RWPE1 (cell line): Measurements from ENCODE around the gene CST7.

Experiments
- CTCF ChIA-PET: fragments of 350-600 bp; sonication (Branson Sonifier 250); formaldehyde crosslinking; extraction: SDS; loops from one replicate; lab custom pipeline; 2021; lab: Yijun Ruan, JAX
- POLR2A ChIA-PET: fragments of 400-600 bp; formaldehyde crosslinking; extraction: SDS; loops from one replicate; lab custom pipeline; 2020; ENCODE audit warnings: antibody characterized with exemption; ENCODE audit not compliant: low non-redundant PET; lab: Yijun Ruan, JAX
- DNase-seq: peaks from one replicate; pipeline ENCODE4 v3.0.0; 2012; ENCODE audit warnings: low spot score
- H3K27ac ChIP-seq: fragments of 450-650 bp; 2 replicates; pipeline ENCODE4 v1.5.1; 2017
- CTCF ChIP-seq: fragments of 450-650 bp; conservative IDR thresholded peaks from 2 replicates; pipeline ENCODE4 v1.5.1; 2017; ENCODE audit warnings: low read depth, mild to moderate bottlenecking

CST7 gene, protein sequence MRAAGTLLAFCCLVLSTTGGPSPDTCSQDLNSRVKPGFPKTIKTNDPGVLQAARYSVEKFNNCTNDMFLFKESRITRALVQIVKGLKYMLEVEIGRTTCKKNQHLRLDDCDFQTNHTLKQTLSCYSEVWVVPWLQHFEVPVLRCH

DNA sequence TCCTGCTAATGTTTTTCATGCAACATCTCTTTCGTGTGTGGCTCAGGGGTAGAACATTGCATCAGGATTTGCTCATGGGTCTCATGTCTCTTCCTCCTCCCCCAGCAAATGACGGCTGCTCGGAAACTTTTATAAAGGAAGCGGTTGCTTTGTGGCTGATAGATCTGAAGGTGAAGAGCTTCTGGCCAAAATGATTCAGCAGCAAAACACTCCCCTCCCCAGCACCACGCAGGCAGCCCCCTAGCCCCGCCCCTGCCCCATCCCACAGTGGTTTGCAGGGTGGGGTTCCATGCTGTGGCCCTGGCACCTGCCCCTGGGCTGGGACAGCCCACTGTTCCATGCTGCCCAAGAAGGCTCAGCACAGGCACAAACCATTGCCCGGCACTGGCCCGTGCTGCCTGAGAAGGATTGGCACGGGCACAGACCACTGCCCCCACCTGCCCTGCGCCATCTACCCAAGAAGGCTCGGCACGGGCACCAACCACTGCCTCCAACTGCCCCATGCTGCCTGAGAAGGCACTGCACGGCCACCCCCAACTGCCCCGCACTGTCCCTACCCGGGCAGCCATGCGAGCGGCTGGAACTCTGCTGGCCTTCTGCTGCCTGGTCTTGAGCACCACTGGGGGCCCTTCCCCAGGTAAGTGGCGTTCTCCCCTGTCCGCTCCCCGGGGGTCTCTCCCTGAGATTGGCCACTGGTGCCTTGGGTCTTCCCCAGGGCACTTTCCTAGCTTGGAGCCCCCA, at the start of gene CST7:
Gene CST7 (plus strand): TSS at position 331 of the 741 bp plus-strand sequence. CDS start 237 bp downstream, at position 568.
- no peak for DNase-seq
- no peak within 1 kb of the TSS for H3K27ac ChIP-seq
- ChIA-PET CTCF (no interaction called here), POLR2A (no interaction called here)
- TF ChIP-seq CTCF, result no peak

DNA sequence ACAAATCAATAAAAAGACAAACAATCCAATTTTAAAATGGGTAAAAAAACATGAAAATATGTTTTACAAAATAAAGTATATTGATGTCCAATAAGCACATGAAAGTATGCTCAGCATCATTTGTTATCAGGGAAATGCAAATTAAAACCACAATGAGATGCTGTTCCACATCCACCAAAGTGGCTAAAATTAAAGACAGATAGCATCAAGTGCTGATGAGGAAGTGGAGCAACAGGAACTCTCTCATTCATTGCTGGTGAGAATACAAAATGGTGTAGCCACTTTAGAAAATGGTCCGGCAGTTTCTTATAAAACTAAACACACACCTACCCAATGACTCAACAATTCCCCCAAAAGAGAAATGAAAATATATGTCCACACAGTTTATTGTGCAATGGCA, 42.3 kb upstream of the CST7 start:
- ChIA-PET POLR2A (no interaction called here), CTCF (no interaction called here)
- DNase-seq, result no peak
- no peak for TF ChIP-seq CTCF
- H3K27ac ChIP-seq, result no peak overlapping the region

- POLR2A ChIA-PET, result no interaction called here
- DNase-seq, result no peak
- CTCF ChIA-PET, result interaction anchor here (0.7 kb wide), 1 partner anchor 112 kb away, joined by 3 read pairs; no protein-coding TSS in a partner anchor
- no peak overlapping the region for H3K27ac ChIP-seq
- TF ChIP-seq CTCF, result no peak
Observed at GRCh38 chr20:24908642-24909041, 40.4 kb upstream of the CST7 start.

DNA sequence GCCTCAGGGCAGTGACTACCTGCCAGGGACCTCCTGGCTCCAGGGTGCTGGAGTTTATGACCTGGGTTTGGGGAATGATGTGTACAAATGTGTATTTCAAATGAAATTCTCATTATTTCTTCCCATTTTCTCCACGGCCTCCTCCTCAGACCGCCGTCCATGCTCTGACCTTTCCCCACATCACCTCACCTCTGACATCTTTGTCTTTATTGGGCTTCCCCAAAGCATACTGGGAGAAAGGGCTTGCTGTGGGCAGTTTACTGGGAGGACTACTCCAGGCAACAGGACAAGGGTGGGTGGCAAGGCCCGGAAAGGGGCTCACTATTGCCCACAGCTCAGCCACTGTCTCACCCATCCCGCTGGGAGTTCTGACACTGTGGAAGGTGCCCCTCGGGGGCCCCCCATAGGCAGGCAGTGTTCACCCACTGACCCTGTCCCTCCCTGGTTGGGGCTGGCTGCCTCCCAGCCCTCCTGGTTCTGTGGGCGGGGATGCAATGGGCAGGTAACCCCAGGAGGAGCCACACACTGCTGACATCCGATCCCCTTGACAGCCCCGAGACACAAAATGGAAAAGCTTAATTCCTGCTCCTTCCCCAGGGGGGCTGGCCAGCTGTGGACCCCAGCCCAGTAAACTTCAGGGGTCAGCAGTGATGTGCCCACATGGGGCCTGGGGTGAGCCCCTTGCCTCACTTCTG, 39.8 kb upstream of the CST7 start:
- DNase-seq, result no peak
- no peak overlapping the region for H3K27ac ChIP-seq
- no peak for TF ChIP-seq CTCF
- ChIA-PET CTCF (no interaction called here), POLR2A (no interaction called here)

DNA sequence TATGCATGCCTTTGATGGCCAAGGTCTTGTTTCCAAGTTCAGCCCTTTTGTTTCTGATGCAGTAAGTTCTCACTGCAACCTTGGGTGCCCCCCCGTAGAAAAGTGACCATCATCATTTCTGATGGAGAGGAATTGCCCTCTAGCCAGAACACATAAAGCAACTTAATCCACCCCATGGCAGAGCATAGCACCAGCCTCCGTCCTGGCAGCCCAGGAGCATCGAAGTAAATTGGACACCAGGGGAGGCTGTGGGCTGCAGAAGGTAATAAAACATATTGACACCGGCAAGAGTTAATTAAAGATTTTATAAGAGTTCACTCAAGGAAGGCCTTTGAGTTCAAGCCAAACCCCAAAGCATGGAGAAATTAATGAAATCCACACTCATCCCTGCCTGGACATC, 39.2 kb upstream of the CST7 start:
- ChIA-PET CTCF (no interaction called here), POLR2A (no interaction called here)
- no peak for DNase-seq

GRCh38 chr20:24910461-24910860, 38.6 kb upstream of the CST7 start:
- no peak for TF ChIP-seq CTCF
- H3K27ac ChIP-seq, result no peak overlapping the region
- ChIA-PET POLR2A (no interaction called here), CTCF (no interaction called here)
- DNase-seq, result no peak

More for the DNA sequence above, 39.2 kb upstream of the CST7 start:
- TF ChIP-seq CTCF, result no peak
- H3K27ac ChIP-seq, result no peak overlapping the region
